SK-N-SH treated with all-trans-retinoic acid at 6 μM for 48 hours (cell line): Measurements from ENCODE around the gene CASTOR1.

Experiments
- CSDC2 ChIP-seq: fragments of 250-450 bp; sonication (Bioruptor Pico); IDR thresholded peaks from 2 replicates; pipeline ENCODE4 v1.5.0; 2020; ENCODE audit warnings: mild to moderate bottlenecking, moderate library complexity
- ISL1 ChIP-seq: fragments of 250-450 bp; sonication (Bioruptor Pico); IDR thresholded peaks from 2 replicates; pipeline ENCODE4 v2.1.2; 2022; ENCODE audit warnings: mild to moderate bottlenecking, moderate library complexity
- PPARA ChIP-seq: fragments of 250-450 bp; sonication (Bioruptor Pico); IDR thresholded peaks from 2 replicates; pipeline ENCODE4 v1.5.0; 2020; ENCODE audit warnings: mild to moderate bottlenecking, borderline replicate concordance
- RARB ChIP-seq: fragments of 250-450 bp; sonication (Bioruptor Pico); IDR thresholded peaks from 2 replicates; pipeline ENCODE4 v1.8.0; 2021; ENCODE audit warnings: mild to moderate bottlenecking, moderate library complexity
- SNAI2 ChIP-seq: fragments of 250-450 bp; sonication (Bioruptor Pico); IDR thresholded peaks from 2 replicates; pipeline ENCODE4 v1.5.0; 2020; ENCODE audit warnings: mild to moderate bottlenecking, moderate library complexity
- TOX ChIP-seq: fragments of 250-450 bp; sonication (Bioruptor Pico); IDR thresholded peaks from 2 replicates; pipeline ENCODE4 v1.8.0; 2021; ENCODE audit warnings: mild to moderate bottlenecking, moderate library complexity, borderline replicate concordance
- ZFP30 ChIP-seq: fragments of 450-650 bp; formaldehyde crosslinking; IDR thresholded peaks from 2 replicates; pipeline ENCODE4 v1.5.0; 2022; ENCODE audit warnings: mild to moderate bottlenecking, moderate library complexity
- ZNF70 ChIP-seq: fragments of 450-650 bp; formaldehyde crosslinking; IDR thresholded peaks from 2 replicates; pipeline ENCODE4 v1.5.0; 2020; ENCODE audit warnings: mild to moderate bottlenecking, moderate library complexity
- TF ChIP-seq, protein P1 (sequence below): fragments of 250-450 bp; sonication (Bioruptor Pico); IDR thresholded peaks from 2 replicates; pipeline ENCODE4 v1.8.0; 2020; ENCODE audit warnings: mild to moderate bottlenecking, moderate library complexity, borderline replicate concordance
- TF ChIP-seq, protein P2 (sequence below): fragments of 250-450 bp; sonication (Bioruptor Pico); IDR thresholded peaks from 2 replicates; pipeline ENCODE4 v1.5.0; 2020; ENCODE audit warnings: mild to moderate bottlenecking, moderate library complexity

DNA sequence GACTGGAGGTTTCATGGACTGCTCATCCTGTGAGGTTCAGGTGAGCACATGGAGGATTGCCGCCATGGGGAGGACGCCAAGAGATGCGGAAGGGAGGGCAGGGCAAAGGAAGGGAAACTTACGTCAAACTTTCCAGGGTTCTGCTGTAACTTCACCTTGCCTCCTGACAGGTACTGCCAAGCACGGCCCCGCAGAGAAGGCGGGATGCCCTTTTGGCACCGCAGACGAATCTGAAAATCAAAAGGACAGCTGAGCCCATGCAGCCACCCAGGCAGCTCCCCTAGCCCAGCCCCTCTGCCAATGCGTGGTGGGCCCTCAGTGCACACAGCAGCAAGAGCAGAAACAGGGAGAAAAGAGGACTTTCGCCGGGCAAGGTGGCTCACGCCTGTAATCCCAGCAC lies 10.0 kb upstream of the CASTOR1 start:
- TF ChIP-seq RARB (no peak), ISL1 (CRISPR knock-in tag) (no peak), ZFP30 (no peak), SNAI2 (no peak), PPARA (no peak), TOX (CRISPR knock-in tag) (no peak), CSDC2 (CRISPR knock-in tag) (no peak), ZNF70 (CRISPR knock-in tag) (no peak)
- TF ChIP-seq, protein P1, sequence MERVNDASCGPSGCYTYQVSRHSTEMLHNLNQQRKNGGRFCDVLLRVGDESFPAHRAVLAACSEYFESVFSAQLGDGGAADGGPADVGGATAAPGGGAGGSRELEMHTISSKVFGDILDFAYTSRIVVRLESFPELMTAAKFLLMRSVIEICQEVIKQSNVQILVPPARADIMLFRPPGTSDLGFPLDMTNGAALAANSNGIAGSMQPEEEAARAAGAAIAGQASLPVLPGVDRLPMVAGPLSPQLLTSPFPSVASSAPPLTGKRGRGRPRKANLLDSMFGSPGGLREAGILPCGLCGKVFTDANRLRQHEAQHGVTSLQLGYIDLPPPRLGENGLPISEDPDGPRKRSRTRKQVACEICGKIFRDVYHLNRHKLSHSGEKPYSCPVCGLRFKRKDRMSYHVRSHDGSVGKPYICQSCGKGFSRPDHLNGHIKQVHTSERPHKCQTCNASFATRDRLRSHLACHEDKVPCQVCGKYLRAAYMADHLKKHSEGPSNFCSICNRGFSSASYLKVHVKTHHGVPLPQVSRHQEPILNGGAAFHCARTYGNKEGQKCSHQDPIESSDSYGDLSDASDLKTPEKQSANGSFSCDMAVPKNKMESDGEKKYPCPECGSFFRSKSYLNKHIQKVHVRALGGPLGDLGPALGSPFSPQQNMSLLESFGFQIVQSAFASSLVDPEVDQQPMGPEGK (CRISPR knock-in tag) = no peak
- TF ChIP-seq, protein P2, sequence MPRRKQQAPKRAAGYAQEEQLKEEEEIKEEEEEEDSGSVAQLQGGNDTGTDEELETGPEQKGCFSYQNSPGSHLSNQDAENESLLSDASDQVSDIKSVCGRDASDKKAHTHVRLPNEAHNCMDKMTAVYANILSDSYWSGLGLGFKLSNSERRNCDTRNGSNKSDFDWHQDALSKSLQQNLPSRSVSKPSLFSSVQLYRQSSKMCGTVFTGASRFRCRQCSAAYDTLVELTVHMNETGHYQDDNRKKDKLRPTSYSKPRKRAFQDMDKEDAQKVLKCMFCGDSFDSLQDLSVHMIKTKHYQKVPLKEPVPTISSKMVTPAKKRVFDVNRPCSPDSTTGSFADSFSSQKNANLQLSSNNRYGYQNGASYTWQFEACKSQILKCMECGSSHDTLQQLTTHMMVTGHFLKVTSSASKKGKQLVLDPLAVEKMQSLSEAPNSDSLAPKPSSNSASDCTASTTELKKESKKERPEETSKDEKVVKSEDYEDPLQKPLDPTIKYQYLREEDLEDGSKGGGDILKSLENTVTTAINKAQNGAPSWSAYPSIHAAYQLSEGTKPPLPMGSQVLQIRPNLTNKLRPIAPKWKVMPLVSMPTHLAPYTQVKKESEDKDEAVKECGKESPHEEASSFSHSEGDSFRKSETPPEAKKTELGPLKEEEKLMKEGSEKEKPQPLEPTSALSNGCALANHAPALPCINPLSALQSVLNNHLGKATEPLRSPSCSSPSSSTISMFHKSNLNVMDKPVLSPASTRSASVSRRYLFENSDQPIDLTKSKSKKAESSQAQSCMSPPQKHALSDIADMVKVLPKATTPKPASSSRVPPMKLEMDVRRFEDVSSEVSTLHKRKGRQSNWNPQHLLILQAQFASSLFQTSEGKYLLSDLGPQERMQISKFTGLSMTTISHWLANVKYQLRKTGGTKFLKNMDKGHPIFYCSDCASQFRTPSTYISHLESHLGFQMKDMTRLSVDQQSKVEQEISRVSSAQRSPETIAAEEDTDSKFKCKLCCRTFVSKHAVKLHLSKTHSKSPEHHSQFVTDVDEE (CRISPR knock-in tag) = no peak
